Activated T-helper 2 cell treated with anti-CD3 and anti-CD28 coated beads, Interferon-gamma antibody, Interleukin-2, Interleukin-4, amounts not matched to agents 10 μg/mL and 5 μg/mL and 100 μg/mL, durations not matched to agents 14 hours and 24 hours and 36 hours (primary cell): ENCODE measurements around the gene RALGPS2. TPM values are rescaled to one million over a fixed set of nuclear protein-coding genes. Genes with fewer than 3 reads are reported as not detected.

Experiments
- DNase-seq: peaks from one replicate; pipeline ENCODE4 v3.0.0; 2021; ENCODE audit warnings: low spot score
- H3K27ac Mint-ChIP-seq: one replicate; pipeline ENCODE4 v1.8.0; 2021; ENCODE audit warnings: mixed read lengths
- H3K27me3 Mint-ChIP-seq: one replicate; pipeline ENCODE4 v1.8.0; 2021; ENCODE audit warnings: low read depth, mixed read lengths
- H3K36me3 Mint-ChIP-seq: one replicate; pipeline ENCODE4 v1.8.0; 2021; ENCODE audit warnings: low read depth, mixed read lengths
- H3K4me1 Mint-ChIP-seq: one replicate; pipeline ENCODE4 v1.8.0; 2021; ENCODE audit warnings: low read depth, mixed read lengths
- H3K4me3 Mint-ChIP-seq: one replicate; pipeline ENCODE4 v1.8.0; 2021; ENCODE audit warnings: low read depth, mild to moderate bottlenecking, moderate library complexity, mixed read lengths
- H3K9me3 Mint-ChIP-seq: one replicate; pipeline ENCODE4 v1.8.0; 2021; ENCODE audit warnings: mixed read lengths
- intact Hi-C: fragments of 100-400 bp; cut with micrococcal nuclease; formaldehyde crosslinking; loops from one replicate; pipeline ENCODE4 v1.15.1; 2023
- total RNA-seq: library from RNA; stranded (reverse); gene quantifications from 2 replicates; pipeline ENCODE4 v1.2.3, GENCODE V29; 2022

The RALGPS2 gene
- total RNA-seq, 1 donor from 2014 or later = 1.9 TPM

GRCh38 chr1:178938101-178938958, 213.3 kb downstream of the RALGPS2 start:
- Mint-ChIP-seq H3K27ac (no peak overlapping the region), H3K4me1 (peaks cover 6% of the 10 kb centered on the region), H3K36me3 (no peaks in the 10 kb centered on the region), H3K9me3 (no peaks in the 10 kb centered on the region), H3K27me3 (no peaks in the 10 kb centered on the region), H3K4me3 (no peak overlapping the region)
- no peak for DNase-seq
- intact Hi-C loops = no loop called here

- H3K4me1 Mint-ChIP-seq = peaks cover 6% of the 10 kb centered on the region
- H3K27me3 Mint-ChIP-seq = no peaks in the 10 kb centered on the region
- intact Hi-C loops = no loop called here
- DNase-seq = no peak
- H3K36me3 Mint-ChIP-seq = no peaks in the 10 kb centered on the region
- H3K9me3 Mint-ChIP-seq = no peaks in the 10 kb centered on the region
- no peak overlapping the region for H3K27ac Mint-ChIP-seq
- H3K4me3 Mint-ChIP-seq = no peak overlapping the region
These were observed 213.9 kb downstream of the RALGPS2 start for GRCh38 chr1:178938959-178939317.

- intact Hi-C loops = no loop called here
- H3K4me1 Mint-ChIP-seq = peaks cover 6% of the 10 kb centered on the region
- no peak for DNase-seq
These were observed 214.5 kb downstream of the RALGPS2 start for GRCh38 chr1:178939338-178940067.

GRCh38 chr1:178940068-178940765, 215.2 kb downstream of the RALGPS2 start:
- no peaks in the 10 kb centered on the region for H3K36me3 Mint-ChIP-seq
- no peaks in the 10 kb centered on the region for H3K27me3 Mint-ChIP-seq
- no peaks in the 10 kb centered on the region for H3K9me3 Mint-ChIP-seq
- no peak overlapping the region for H3K27ac Mint-ChIP-seq
- intact Hi-C loops = no loop called here
- no peak for DNase-seq
- no peak overlapping the region for H3K4me3 Mint-ChIP-seq
- H3K4me1 Mint-ChIP-seq = peaks cover 6% of the 10 kb centered on the region

More at GRCh38 chr1:178939338-178940067, 214.5 kb downstream of the RALGPS2 start:
- H3K4me3 Mint-ChIP-seq = no peak overlapping the region
- no peaks in the 10 kb centered on the region for H3K27me3 Mint-ChIP-seq
- H3K27ac Mint-ChIP-seq = no peak overlapping the region
- H3K36me3 Mint-ChIP-seq = no peaks in the 10 kb centered on the region
- H3K9me3 Mint-ChIP-seq = no peaks in the 10 kb centered on the region

- no peaks in the 10 kb centered on the region for H3K9me3 Mint-ChIP-seq
- H3K27me3 Mint-ChIP-seq = no peaks in the 10 kb centered on the region
- no peaks in the 10 kb centered on the region for H3K36me3 Mint-ChIP-seq
- H3K4me1 Mint-ChIP-seq = peaks cover 6% of the 10 kb centered on the region
- intact Hi-C loops = no loop called here
- DNase-seq = no peak
- no peak overlapping the region for H3K27ac Mint-ChIP-seq
- H3K4me3 Mint-ChIP-seq = no peak overlapping the region
These were observed 216.2 kb downstream of the RALGPS2 start for GRCh38 chr1:178941261-178941689.

- H3K4me1 Mint-ChIP-seq = peaks cover 6% of the 10 kb centered on the region
- no peak for DNase-seq
- intact Hi-C loops = no loop called here
- H3K36me3 Mint-ChIP-seq = no peaks in the 10 kb centered on the region
- no peaks in the 10 kb centered on the region for H3K27me3 Mint-ChIP-seq
- H3K27ac Mint-ChIP-seq = no peak overlapping the region
- no peak overlapping the region for H3K4me3 Mint-ChIP-seq
- no peaks in the 10 kb centered on the region for H3K9me3 Mint-ChIP-seq
These were observed 216.8 kb downstream of the RALGPS2 start for GRCh38 chr1:178941849-178942248.

GRCh38 chr1:178942285-178943198, 217.5 kb downstream of the RALGPS2 start:
- Mint-ChIP-seq H3K27ac (no peak overlapping the region), H3K4me3 (no peak overlapping the region), H3K36me3 (no peaks in the 10 kb centered on the region), H3K27me3 (no peaks in the 10 kb centered on the region), H3K9me3 (no peaks in the 10 kb centered on the region), H3K4me1 (peaks cover 6% of the 10 kb centered on the region)
- DNase-seq = no peak
- intact Hi-C loops = no loop called here

GRCh38 chr1:178944729-178945128, 219.7 kb downstream of the RALGPS2 start:
- Mint-ChIP-seq H3K4me3 (no peak overlapping the region), H3K27ac (no peak overlapping the region), H3K36me3 (no peaks in the 10 kb centered on the region), H3K9me3 (no peaks in the 10 kb centered on the region), H3K4me1 (peaks cover 6% of the 10 kb centered on the region), H3K27me3 (no peaks in the 10 kb centered on the region)
- DNase-seq = no peak
- intact Hi-C loops = no loop called here

- Mint-ChIP-seq H3K36me3 (no peaks in the 10 kb centered on the region), H3K4me1 (peaks cover 6% of the 10 kb centered on the region), H3K4me3 (no peak overlapping the region), H3K27ac (no peak overlapping the region), H3K27me3 (no peaks in the 10 kb centered on the region), H3K9me3 (no peaks in the 10 kb centered on the region)
- no peak for DNase-seq
- intact Hi-C loops = no loop called here
These were observed 220.8 kb downstream of the RALGPS2 start for GRCh38 chr1:178945763-178946266.

- Mint-ChIP-seq H3K4me3 (no peak overlapping the region), H3K27ac (no peak overlapping the region), H3K9me3 (no peaks in the 10 kb centered on the region), H3K4me1 (peaks cover 6% of the 10 kb centered on the region), H3K27me3 (no peaks in the 10 kb centered on the region), H3K36me3 (no peaks in the 10 kb centered on the region)
- intact Hi-C loops = no loop called here
- no peak for DNase-seq
These were observed 221.4 kb downstream of the RALGPS2 start for GRCh38 chr1:178946416-178946815.

- Mint-ChIP-seq H3K4me3 (no peak overlapping the region), H3K36me3 (no peaks in the 10 kb centered on the region), H3K9me3 (no peaks in the 10 kb centered on the region), H3K27me3 (no peaks in the 10 kb centered on the region), H3K27ac (no peak overlapping the region), H3K4me1 (peaks cover 6% of the 10 kb centered on the region)
- intact Hi-C loops = no loop called here
- DNase-seq = no peak
These were observed 222.0 kb downstream of the RALGPS2 start for GRCh38 chr1:178946855-178947676.
